ENCODE results near the gene PPHLN1. TPM values are rescaled to one million over a fixed set of nuclear protein-coding genes. Genes with fewer than 3 reads are reported as not detected.

PPHLN1 gene
- total and polyA plus RNA-seq, 7 donors, result 25.7 to 52.9 (median 28.9) TPM

- Histone ChIP-seq H3K27ac (no peak overlapping the region), H3K9me3 (no peaks in the 10 kb centered on the region), H3K4me1 (peaks cover 6% of the 10 kb centered on the region), H3K4me3 (no peak overlapping the region), H3K27me3 (ENCODE audit: insufficient read depth in 3 of 3, low read length in 2 of 3) (no peaks in the 10 kb centered on the region), H3K36me3 (ENCODE audit: insufficient read depth in 1 of 2, low read depth in 1 of 2) (peaks cover 0 to 15% of the 10 kb centered on the region in 2 donors)
- intact Hi-C loops (cut with DNase I), result no loop called here
- ATAC-seq (peak; percentile 66 to 92 (median 88)), DNase-seq (peak; percentile 56 to 57)
- WGBS, 3 donors, result 9 to 35% (median 9%) methylated on average over 2 of the region's 2 CpGs
- TF ChIP-seq, protein P1, sequence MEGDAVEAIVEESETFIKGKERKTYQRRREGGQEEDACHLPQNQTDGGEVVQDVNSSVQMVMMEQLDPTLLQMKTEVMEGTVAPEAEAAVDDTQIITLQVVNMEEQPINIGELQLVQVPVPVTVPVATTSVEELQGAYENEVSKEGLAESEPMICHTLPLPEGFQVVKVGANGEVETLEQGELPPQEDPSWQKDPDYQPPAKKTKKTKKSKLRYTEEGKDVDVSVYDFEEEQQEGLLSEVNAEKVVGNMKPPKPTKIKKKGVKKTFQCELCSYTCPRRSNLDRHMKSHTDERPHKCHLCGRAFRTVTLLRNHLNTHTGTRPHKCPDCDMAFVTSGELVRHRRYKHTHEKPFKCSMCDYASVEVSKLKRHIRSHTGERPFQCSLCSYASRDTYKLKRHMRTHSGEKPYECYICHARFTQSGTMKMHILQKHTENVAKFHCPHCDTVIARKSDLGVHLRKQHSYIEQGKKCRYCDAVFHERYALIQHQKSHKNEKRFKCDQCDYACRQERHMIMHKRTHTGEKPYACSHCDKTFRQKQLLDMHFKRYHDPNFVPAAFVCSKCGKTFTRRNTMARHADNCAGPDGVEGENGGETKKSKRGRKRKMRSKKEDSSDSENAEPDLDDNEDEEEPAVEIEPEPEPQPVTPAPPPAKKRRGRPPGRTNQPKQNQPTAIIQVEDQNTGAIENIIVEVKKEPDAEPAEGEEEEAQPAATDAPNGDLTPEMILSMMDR (IDR thresholded peaks at IDR 0.05), result no peak
These were observed 124.3 kb downstream of the PPHLN1 start for GRCh38 chr12:42450248-42450647.

- H3K4me1 ChIP-seq, result no peaks in the 10 kb centered on the region
- no peaks in the 10 kb centered on the region for H3K9me3 ChIP-seq
- DNase-seq (no peak), ATAC-seq (no peak)
- H3K27ac ChIP-seq, result no peak overlapping the region
- intact Hi-C loops (cut with DNase I), result no loop called here
- H3K27me3 ChIP-seq (ENCODE audit: insufficient read depth in 3 of 3, low read length in 2 of 3), result no peaks in the 10 kb centered on the region
- WGBS, 3 donors, result 94 to 97% (median 94%) methylated on average over 2 of the region's 2 CpGs
- H3K36me3 ChIP-seq (ENCODE audit: insufficient read depth in 1 of 2, low read depth in 1 of 2), result peaks cover 0 to 25% of the 10 kb centered on the region in 2 donors
- TF ChIP-seq, protein P1 (IDR thresholded peaks at IDR 0.05), result no peak
- no peak overlapping the region for H3K4me3 ChIP-seq
These were observed 132.6 kb downstream of the PPHLN1 start for GRCh38 chr12:42458575-42458974.

DNA sequence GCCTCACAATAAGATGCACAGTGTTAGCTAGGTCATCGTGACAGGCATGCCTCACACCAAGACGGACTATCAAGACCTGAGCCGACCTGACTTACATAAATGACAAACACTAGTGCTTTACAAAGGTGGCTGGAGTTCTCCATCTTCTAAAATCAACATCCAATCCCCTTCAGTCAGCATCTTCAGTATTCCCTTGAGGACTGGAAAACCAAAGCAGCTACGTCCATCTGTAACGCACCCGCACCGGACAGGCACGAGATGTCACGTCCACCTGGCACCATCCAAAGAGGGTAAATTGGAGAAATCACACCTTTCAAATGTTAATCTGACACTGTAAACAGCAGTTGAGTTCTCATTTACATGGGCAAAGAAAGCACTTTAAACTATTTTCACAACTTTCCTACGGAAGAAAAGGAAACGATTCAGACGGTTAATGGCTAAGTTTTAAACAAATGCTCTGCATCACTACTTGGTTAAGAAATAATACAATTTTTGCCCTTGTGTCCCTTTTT is 133.4 kb downstream of the PPHLN1 start:
- Histone ChIP-seq H3K27ac (no peak overlapping the region), H3K36me3 (ENCODE audit: insufficient read depth in 1 of 2, low read depth in 1 of 2) (peaks cover 0 to 30% of the 10 kb centered on the region in 2 donors), H3K27me3 (ENCODE audit: insufficient read depth in 3 of 3, low read length in 2 of 3) (no peaks in the 10 kb centered on the region), H3K4me3 (no peak overlapping the region), H3K9me3 (no peaks in the 10 kb centered on the region), H3K4me1 (no peaks in the 10 kb centered on the region)
- DNase-seq (no peak), ATAC-seq (no peak)
- TF ChIP-seq, protein P1 (IDR thresholded peaks at IDR 0.05), result no peak
- 90 to 95% (median 93%) methylated on average over 12 of the region's 12 CpGs for WGBS, 3 donors
- intact Hi-C loops (cut with DNase I), result no loop called here

- TF ChIP-seq, protein P1 (IDR thresholded peaks at IDR 0.05), result no peak
- H3K27ac ChIP-seq, result no peak overlapping the region
- DNase-seq, result no peak
- no peaks in the 10 kb centered on the region for H3K27me3 ChIP-seq (ENCODE audit: insufficient read depth in 3 of 3, low read length in 2 of 3)
- H3K36me3 ChIP-seq (ENCODE audit: insufficient read depth in 1 of 2, low read depth in 1 of 2), result peaks cover 0 to 53% of the 10 kb centered on the region in 2 donors
- no peaks in the 10 kb centered on the region for H3K4me1 ChIP-seq
- no peak overlapping the region for H3K4me3 ChIP-seq
- intact Hi-C loops (cut with DNase I), result no loop called here
- H3K9me3 ChIP-seq, result no peaks in the 10 kb centered on the region
- WGBS, 3 donors, result 76 to 84% (median 82%) methylated on average over 3 of the region's 3 CpGs
- ATAC-seq, result no peak
These were observed 136.5 kb downstream of the PPHLN1 start for GRCh38 chr12:42462486-42462885.

GRCh38 chr12:42463671-42464070 is 137.7 kb downstream of the PPHLN1 start:
- TF ChIP-seq, protein P1 (IDR thresholded peaks at IDR 0.05), result no peak
- ATAC-seq (no peak), DNase-seq (no peak)
- 96 to 99% (median 99%) methylated on average over 4 of the region's 4 CpGs for WGBS, 3 donors
- H3K4me1 ChIP-seq, result no peaks in the 10 kb centered on the region
- no peaks in the 10 kb centered on the region for H3K9me3 ChIP-seq
- no peaks in the 10 kb centered on the region for H3K27me3 ChIP-seq (ENCODE audit: insufficient read depth in 3 of 3, low read length in 2 of 3)
- H3K27ac ChIP-seq, result no peak overlapping the region
- intact Hi-C loops (cut with DNase I), result no loop called here
- no peak overlapping the region for H3K4me3 ChIP-seq
- H3K36me3 ChIP-seq (ENCODE audit: insufficient read depth in 1 of 2, low read depth in 1 of 2), result peaks cover 0 to 55% of the 10 kb centered on the region in 2 donors
